ENCODE results near the gene IL17F.
"Not testable (repeated sequence)": the region's sequence is repeated elsewhere in the genome, so short reads cannot be mapped to it uniquely, and the experiment has no call there.

Gene IL17F

DNA sequence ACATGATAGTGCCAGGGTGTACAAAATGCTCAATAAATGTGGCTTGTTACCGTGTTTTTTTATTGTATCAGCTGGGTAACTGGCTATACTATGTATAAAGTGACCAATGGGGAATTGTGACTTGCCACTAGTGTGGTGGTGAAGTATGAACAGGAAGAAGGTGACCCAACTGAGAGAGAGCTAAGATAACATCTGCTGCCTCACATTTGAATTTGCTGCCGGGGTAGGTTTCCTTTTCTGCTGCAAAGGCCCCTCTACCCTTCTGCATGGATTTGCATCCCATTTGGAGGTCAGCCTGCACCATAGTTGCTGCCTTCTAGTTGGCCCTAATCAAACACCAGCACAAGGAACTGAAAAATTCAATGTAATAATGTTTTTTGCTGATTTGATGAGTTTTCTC lies 34.1 kb downstream of the IL17F start:
- no peaks in the 10 kb centered on the region; the same call in 1 of the 2 replicates for H3K4me1 ChIP-seq (ENCODE audit: insufficient read depth, low read length)

DNA sequence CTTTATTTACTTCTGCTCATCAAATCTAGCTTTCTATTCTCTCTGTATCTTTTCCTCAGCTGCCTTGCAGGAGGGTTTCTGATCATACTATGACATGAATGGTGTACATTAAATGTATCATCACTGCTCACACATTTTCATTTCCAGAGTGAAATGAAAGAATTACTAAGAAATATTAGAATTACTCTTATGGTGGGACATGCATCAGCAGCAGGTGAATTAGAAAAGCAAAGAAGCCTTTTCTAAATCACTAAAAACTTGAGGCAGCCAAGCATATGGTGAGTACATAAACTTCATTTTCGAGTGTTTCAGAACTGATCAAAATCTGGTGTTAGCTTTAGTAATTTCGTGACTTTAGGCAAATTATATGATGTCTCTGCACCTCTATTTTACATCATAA lies 34.5 kb downstream of the IL17F start:
- no peaks in the 10 kb centered on the region; the same call in 1 of the 2 replicates for H3K4me1 ChIP-seq (ENCODE audit: insufficient read depth, low read length)
- H3K9me3 ChIP-seq (ENCODE audit: insufficient read depth, low read depth, low read length) = 0 out of 2 replicates have a peak, but pooled peaks cover 4% of the 10 kb centered on the region
- no peaks in the 10 kb centered on the region for H3K27me3 ChIP-seq (ENCODE audit: insufficient read depth, low read length)
- no peaks in the 10 kb centered on the region for H3K36me3 ChIP-seq (ENCODE audit: insufficient read depth, low read depth, low read length)
- no peak overlapping the region for H3K27ac ChIP-seq (ENCODE audit: low read length)
- H3K9ac ChIP-seq (ENCODE audit: low read depth, low read length) = no peak overlapping the region
- H3K4me3 ChIP-seq (ENCODE audit: low read length) = no peak overlapping the region

More for the DNA sequence above, 34.1 kb downstream of the IL17F start:
- no peak overlapping the region for H3K27ac ChIP-seq (ENCODE audit: low read length)
- 0 out of 2 replicates have a peak, but pooled peaks cover 4% of the 10 kb centered on the region for H3K9me3 ChIP-seq (ENCODE audit: insufficient read depth, low read depth, low read length)
- no peak overlapping the region for H3K4me3 ChIP-seq (ENCODE audit: low read length)
- H3K36me3 ChIP-seq (ENCODE audit: insufficient read depth, low read depth, low read length) = no peaks in the 10 kb centered on the region
- H3K9ac ChIP-seq (ENCODE audit: low read depth, low read length) = no peak overlapping the region
- no peaks in the 10 kb centered on the region for H3K27me3 ChIP-seq (ENCODE audit: insufficient read depth, low read length)

DNA sequence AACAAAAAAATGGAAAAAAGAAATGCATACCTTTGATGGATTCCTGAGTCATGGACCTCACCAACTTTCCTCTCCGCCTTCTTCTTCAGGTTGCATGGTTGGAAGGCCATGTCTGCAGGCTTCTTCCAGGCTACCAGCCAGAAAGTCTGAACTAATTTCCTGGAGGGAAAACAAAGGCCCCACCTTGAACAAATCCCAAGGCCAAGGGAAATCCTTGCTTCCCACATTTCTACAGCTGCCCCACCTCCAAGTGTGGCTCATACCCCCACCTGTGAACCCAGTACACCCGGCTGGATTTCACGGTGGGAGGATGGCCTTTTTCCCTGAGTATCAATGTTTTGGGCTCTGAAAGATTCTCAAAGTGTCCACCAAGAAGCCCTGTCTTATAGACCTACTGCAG lies 35.7 kb downstream of the IL17F start:
- Histone ChIP-seq H3K9me3 (ENCODE audit: insufficient read depth, low read depth, low read length) (peaks cover 4% of the 10 kb centered on the region; the same call in 1 of the 2 replicates), H3K36me3 (ENCODE audit: insufficient read depth, low read depth, low read length) (no peaks in the 10 kb centered on the region), H3K27me3 (ENCODE audit: insufficient read depth, low read length) (no peaks in the 10 kb centered on the region), H3K4me1 (ENCODE audit: insufficient read depth, low read length) (no peaks in the 10 kb centered on the region; the same call in 1 of the 2 replicates), H3K4me3 (ENCODE audit: low read length) (no peak overlapping the region), H3K9ac (ENCODE audit: low read depth, low read length) (no peak overlapping the region), H3K27ac (ENCODE audit: low read length) (no peak overlapping the region)

DNA sequence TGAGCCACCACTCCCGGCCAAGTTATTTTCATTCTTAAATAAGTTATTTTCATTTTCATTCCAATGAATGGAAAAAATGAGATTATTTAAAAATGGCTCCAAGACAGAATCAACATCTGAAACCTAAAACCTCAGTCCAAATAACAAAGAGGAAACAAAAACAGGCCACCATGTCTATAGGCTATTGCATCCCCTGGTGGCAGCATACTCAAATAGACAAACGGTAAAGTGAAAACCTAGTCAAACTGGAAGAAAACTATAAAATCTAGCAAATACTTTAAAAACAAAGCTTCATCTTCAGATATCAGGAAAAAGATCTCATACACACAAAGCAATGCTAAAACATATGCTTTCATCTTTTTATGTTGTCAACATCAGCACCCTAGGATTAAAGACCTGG lies 37.2 kb downstream of the IL17F start:
- Histone ChIP-seq H3K4me1 (ENCODE audit: insufficient read depth, low read length) (no peaks in the 10 kb centered on the region; the same call in 1 of the 2 replicates), H3K9ac (ENCODE audit: low read depth, low read length) (no peak overlapping the region), H3K27ac (ENCODE audit: low read length) (no peak overlapping the region), H3K9me3 (ENCODE audit: insufficient read depth, low read depth, low read length) (peaks cover 4% of the 10 kb centered on the region; the same call in 1 of the 2 replicates), H3K4me3 (ENCODE audit: low read length) (no peak overlapping the region), H3K36me3 (ENCODE audit: insufficient read depth, low read depth, low read length) (no peaks in the 10 kb centered on the region), H3K27me3 (ENCODE audit: insufficient read depth, low read length) (no peaks in the 10 kb centered on the region)

DNA sequence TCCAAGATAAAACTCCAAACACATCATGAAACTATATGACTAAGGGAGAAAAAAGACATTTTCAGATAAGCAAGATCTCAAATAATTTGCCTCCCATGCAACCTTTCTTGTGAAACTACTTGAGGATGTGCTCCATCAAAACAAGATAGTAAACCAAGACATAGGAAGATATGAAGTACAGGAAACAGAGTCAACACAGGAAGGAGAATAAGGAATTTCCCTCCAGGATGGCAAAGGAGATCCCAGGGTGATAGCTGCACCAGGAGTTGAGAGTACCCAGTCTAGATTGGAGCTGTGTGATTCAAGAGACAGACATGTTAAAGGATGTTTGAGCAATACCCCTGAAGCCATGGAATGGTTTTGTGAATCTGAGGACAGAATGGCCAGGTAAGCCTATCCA lies 42.8 kb downstream of the IL17F start:
- Histone ChIP-seq H3K36me3 (ENCODE audit: insufficient read depth, low read depth, low read length) (no peaks in the 10 kb centered on the region), H3K27me3 (ENCODE audit: insufficient read depth, low read length) (no peaks in the 10 kb centered on the region), H3K9ac (ENCODE audit: low read depth, low read length) (no peak overlapping the region), H3K9me3 (ENCODE audit: insufficient read depth, low read depth, low read length) (peaks cover 14% of the 10 kb centered on the region), H3K27ac (ENCODE audit: low read length) (no peak overlapping the region), H3K4me1 (ENCODE audit: insufficient read depth, low read length) (no peaks in the 10 kb centered on the region), H3K4me3 (ENCODE audit: low read length) (no peak overlapping the region)

DNA sequence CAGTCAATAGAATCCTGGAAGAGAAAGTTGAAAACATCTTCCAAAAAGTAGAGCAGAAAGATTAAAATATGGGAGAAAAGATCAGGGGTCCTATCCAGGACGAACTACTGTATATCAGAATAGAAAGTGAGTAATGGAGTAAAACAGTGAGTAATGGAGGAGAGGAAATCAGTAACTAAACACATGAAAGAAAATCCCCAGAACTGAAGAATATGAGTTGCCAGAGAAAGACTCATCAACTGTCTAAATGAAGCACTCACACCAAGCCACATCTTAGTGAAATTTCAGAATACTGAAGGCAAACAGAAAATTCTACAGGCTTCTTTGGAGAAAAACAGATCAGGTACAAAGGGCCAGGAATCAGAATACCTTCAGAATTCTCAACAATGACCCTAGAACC lies 43.3 kb downstream of the IL17F start:
- H3K9me3 ChIP-seq (ENCODE audit: insufficient read depth, low read depth, low read length) = peaks cover 14% of the 10 kb centered on the region
- H3K9ac ChIP-seq (ENCODE audit: low read depth, low read length) = no peak overlapping the region
- no peaks in the 10 kb centered on the region for H3K4me1 ChIP-seq (ENCODE audit: insufficient read depth, low read length)
- no peak overlapping the region for H3K27ac ChIP-seq (ENCODE audit: low read length)
- no peaks in the 10 kb centered on the region for H3K27me3 ChIP-seq (ENCODE audit: insufficient read depth, low read length)
- no peaks in the 10 kb centered on the region for H3K36me3 ChIP-seq (ENCODE audit: insufficient read depth, low read depth, low read length)
- H3K4me3 ChIP-seq (ENCODE audit: low read length) = no peak overlapping the region

DNA sequence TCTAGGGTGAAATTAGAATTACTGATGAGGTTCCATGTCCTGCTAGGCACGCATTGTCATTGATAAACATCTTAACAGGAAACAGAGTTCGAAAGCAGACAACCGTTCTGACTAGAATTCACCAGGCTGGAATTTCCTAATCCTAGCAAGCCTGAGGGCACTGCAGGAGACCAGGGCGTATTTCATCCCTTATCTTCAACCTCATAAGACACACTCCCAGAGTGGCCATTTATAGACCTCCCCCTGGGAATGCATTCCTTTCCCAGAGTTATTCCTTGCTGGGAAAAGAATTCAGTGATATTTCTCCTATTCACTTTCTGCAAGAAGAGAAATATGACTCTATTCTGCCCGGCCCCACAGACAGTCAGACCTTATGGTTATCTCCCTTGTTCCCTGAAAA lies 44.2 kb downstream of the IL17F start:
- not testable (repeated sequence) for H3K4me1 ChIP-seq (ENCODE audit: insufficient read depth, low read length); H3K27me3 ChIP-seq (ENCODE audit: insufficient read depth, low read length); H3K36me3 ChIP-seq (ENCODE audit: insufficient read depth, low read depth, low read length); H3K9ac ChIP-seq (ENCODE audit: low read depth, low read length); H3K4me3 ChIP-seq (ENCODE audit: low read length); H3K27ac ChIP-seq (ENCODE audit: low read length)
- peaks cover 14% of the 10 kb centered on the region for H3K9me3 ChIP-seq (ENCODE audit: insufficient read depth, low read depth, low read length)

DNA sequence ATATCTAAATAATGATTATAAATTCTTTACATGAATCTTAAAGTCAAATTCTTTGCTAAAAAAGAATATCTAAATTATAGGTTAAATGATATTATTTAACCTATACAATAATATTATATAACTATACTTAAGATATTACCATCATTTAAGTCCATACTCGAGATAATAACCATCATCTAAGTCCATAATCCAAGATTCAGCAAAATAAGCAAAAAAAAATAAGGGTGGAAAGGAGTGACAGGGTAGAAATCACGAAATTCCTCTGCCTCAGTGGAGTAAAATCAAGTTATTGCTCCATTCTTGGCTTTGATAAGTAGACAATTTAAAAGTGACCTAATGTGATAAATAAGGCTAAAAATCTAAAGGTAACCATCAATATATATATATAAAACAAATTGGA lies 48.4 kb downstream of the IL17F start:
- H3K9ac ChIP-seq (ENCODE audit: low read depth, low read length) = no peak overlapping the region
- H3K4me1 ChIP-seq (ENCODE audit: insufficient read depth, low read length) = no peaks in the 10 kb centered on the region
- no peaks in the 10 kb centered on the region for H3K36me3 ChIP-seq (ENCODE audit: insufficient read depth, low read depth, low read length)
- no peak overlapping the region for H3K27ac ChIP-seq (ENCODE audit: low read length)
- H3K27me3 ChIP-seq (ENCODE audit: insufficient read depth, low read length) = no peaks in the 10 kb centered on the region
- peaks cover 11% of the 10 kb centered on the region; the same call in 1 of the 2 replicates for H3K9me3 ChIP-seq (ENCODE audit: insufficient read depth, low read depth, low read length)
- no peak overlapping the region for H3K4me3 ChIP-seq (ENCODE audit: low read length)

DNA sequence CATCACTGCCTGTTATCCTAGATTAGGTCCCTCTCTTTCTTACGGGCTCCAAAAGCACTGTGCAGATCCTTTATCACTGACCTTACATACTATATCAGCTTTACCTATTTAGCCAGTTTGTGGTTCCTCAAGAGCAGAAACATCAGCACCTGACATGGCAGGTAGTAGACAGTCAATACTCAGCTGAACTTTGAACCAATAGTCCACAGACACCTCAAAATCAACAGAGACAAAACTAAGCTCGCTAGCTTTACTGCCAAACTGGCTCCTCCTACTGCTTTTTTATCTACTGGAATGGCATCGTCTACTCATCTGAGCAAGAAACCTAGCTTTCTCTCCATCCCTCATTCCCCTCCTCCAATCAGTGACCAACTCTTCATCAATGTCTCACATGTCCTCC lies 52.5 kb downstream of the IL17F start:
- Histone ChIP-seq H3K27me3 (ENCODE audit: insufficient read depth, low read length) (no peaks in the 10 kb centered on the region), H3K4me1 (ENCODE audit: insufficient read depth, low read length) (peaks cover 7% of the 10 kb centered on the region), H3K4me3 (ENCODE audit: low read length) (no peak overlapping the region), H3K27ac (ENCODE audit: low read length) (no peak overlapping the region), H3K9ac (ENCODE audit: low read depth, low read length) (no peak overlapping the region), H3K36me3 (ENCODE audit: insufficient read depth, low read depth, low read length) (no peaks in the 10 kb centered on the region), H3K9me3 (ENCODE audit: insufficient read depth, low read depth, low read length) (no peaks in the 10 kb centered on the region)

DNA sequence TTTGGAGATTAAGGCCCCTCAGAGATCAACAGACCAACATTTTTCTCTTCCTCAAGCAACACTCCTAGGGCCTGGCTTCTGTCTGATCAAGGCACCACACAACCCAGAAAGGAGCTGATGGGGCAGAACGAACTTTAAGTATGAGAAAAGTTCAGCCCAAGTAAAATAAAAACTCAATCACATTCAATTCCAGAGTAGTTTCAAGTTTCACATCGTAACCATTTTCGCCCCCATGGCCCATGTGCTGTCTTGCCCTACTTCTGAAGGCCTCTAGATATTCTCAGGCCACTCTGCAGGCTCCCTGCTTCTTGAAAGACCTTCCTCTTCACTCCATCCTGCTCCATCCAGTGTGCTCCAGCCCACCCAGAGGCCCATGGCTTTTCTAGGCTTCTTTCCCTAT lies 53.9 kb downstream of the IL17F start:
- Histone ChIP-seq H3K36me3 (ENCODE audit: insufficient read depth, low read depth, low read length) (no peaks in the 10 kb centered on the region), H3K27ac (ENCODE audit: low read length) (no peak overlapping the region), H3K27me3 (ENCODE audit: insufficient read depth, low read length) (no peaks in the 10 kb centered on the region), H3K4me3 (ENCODE audit: low read length) (no peak overlapping the region), H3K4me1 (ENCODE audit: insufficient read depth, low read length) (peaks cover 7% of the 10 kb centered on the region), H3K9ac (ENCODE audit: low read depth, low read length) (no peak overlapping the region), H3K9me3 (ENCODE audit: insufficient read depth, low read depth, low read length) (no peaks in the 10 kb centered on the region)

DNA sequence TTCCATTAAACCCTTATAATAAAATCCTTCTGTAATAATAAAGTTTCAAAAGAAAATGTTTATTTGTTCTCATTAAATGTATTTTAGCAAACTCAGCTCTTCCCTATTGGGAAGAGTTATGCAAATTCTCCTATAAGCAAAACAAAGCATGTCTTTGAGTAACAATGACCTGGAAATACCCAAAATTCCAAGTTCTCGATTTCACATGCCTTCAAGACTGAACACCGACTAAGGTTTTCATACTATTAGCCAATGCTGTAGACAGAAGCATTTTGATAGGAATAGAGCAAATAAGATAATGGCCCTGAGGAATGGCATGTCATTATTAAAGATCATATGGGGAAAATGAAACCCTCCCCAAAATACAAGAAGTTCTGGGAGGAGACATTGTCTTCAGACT lies 54.3 kb downstream of the IL17F start:
- no peaks in the 10 kb centered on the region for H3K27me3 ChIP-seq (ENCODE audit: insufficient read depth, low read length)
- no peak overlapping the region for H3K27ac ChIP-seq (ENCODE audit: low read length)
- H3K9me3 ChIP-seq (ENCODE audit: insufficient read depth, low read depth, low read length) = no peaks in the 10 kb centered on the region
- peaks cover 7% of the 10 kb centered on the region for H3K4me1 ChIP-seq (ENCODE audit: insufficient read depth, low read length)
- no peak overlapping the region for H3K4me3 ChIP-seq (ENCODE audit: low read length)
- H3K9ac ChIP-seq (ENCODE audit: low read depth, low read length) = no peak overlapping the region
- H3K36me3 ChIP-seq (ENCODE audit: insufficient read depth, low read depth, low read length) = no peaks in the 10 kb centered on the region

DNA sequence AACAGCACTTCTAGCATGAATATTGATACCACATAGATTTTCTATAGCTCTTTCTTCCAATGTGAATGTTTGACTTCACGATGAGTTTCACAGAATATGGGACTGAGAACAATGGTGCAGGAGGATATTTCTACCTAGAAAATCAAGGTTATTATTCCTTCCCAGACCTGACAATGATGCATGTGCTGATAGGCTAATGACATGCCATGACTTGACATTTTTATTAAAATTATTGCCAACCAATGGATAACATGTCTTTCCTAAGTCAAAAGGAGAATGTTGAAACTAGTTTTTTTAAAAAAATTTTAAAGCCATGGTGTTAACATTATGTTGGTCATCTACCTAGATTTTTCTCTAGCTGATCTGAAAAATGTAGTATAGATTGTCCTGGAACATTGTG lies 57.2 kb downstream of the IL17F start:
- H3K27me3 ChIP-seq (ENCODE audit: insufficient read depth, low read length) = no peaks in the 10 kb centered on the region
- peaks cover 7% of the 10 kb centered on the region for H3K4me1 ChIP-seq (ENCODE audit: insufficient read depth, low read length)
- H3K4me3 ChIP-seq (ENCODE audit: low read length) = no peak overlapping the region
- no peaks in the 10 kb centered on the region for H3K36me3 ChIP-seq (ENCODE audit: insufficient read depth, low read depth, low read length)
- H3K9ac ChIP-seq (ENCODE audit: low read depth, low read length) = no peak overlapping the region
- H3K9me3 ChIP-seq (ENCODE audit: insufficient read depth, low read depth, low read length) = no peaks in the 10 kb centered on the region
- H3K27ac ChIP-seq (ENCODE audit: low read length) = no peak overlapping the region
